ENCODE data around the gene PDE4B.

Gene PDE4B

GRCh38 chr1:65990161-65990560 lies 197.5 kb downstream of the PDE4B start:
- FAIRE-seq (no peak), DNase-seq (ENCODE audit: insufficient read length, low spot score) (no peak)
- no peak for TF ChIP-seq TAF1 (IDR thresholded peaks at IDR 0.05; ENCODE audit: low read depth, low read length)
- TF ChIP-seq POLR2A (IDR thresholded peaks at IDR 0.05; ENCODE audit: low read depth, low read length), result no peak
- no peak for TF ChIP-seq PAX5 (IDR thresholded peaks at IDR 0.05; ENCODE audit: insufficient read depth, low read length, severe bottlenecking)
- TF ChIP-seq POLR2AphosphoS5 (IDR thresholded peaks at IDR 0.05; ENCODE audit: low read depth, low read length), result no peak
- TF ChIP-seq SPI1 (IDR thresholded peaks at IDR 0.05; ENCODE audit: low read depth, low read length), result no peak
- TF ChIP-seq POU2F2 (IDR thresholded peaks at IDR 0.05; ENCODE audit: low read depth, low read length), result no peak

GRCh38 chr1:65991694-65992093 lies 199.0 kb downstream of the PDE4B start:
- no peak for FAIRE-seq
- no peak for DNase-seq (ENCODE audit: insufficient read length, low spot score)
- TF ChIP-seq TAF1 (IDR thresholded peaks at IDR 0.05; ENCODE audit: low read depth, low read length) (no peak), PAX5 (IDR thresholded peaks at IDR 0.05; ENCODE audit: insufficient read depth, low read length, severe bottlenecking) (no peak), POLR2A (IDR thresholded peaks at IDR 0.05; ENCODE audit: low read depth, low read length) (no peak), POLR2AphosphoS5 (IDR thresholded peaks at IDR 0.05; ENCODE audit: low read depth, low read length) (no peak), POU2F2 (IDR thresholded peaks at IDR 0.05; ENCODE audit: low read depth, low read length) (no peak), SPI1 (IDR thresholded peaks at IDR 0.05; ENCODE audit: low read depth, low read length) (no peak)

- TF ChIP-seq POU2F2 (IDR thresholded peaks at IDR 0.05; ENCODE audit: low read depth, low read length) (no peak), PAX5 (IDR thresholded peaks at IDR 0.05; ENCODE audit: insufficient read depth, low read length, severe bottlenecking) (no peak), SPI1 (IDR thresholded peaks at IDR 0.05; ENCODE audit: low read depth, low read length) (no peak), POLR2A (IDR thresholded peaks at IDR 0.05; ENCODE audit: low read depth, low read length) (no peak), POLR2AphosphoS5 (IDR thresholded peaks at IDR 0.05; ENCODE audit: low read depth, low read length) (no peak), TAF1 (IDR thresholded peaks at IDR 0.05; ENCODE audit: low read depth, low read length) (no peak)
Observed at GRCh38 chr1:65992165-65992821, 199.6 kb downstream of the PDE4B start.

GRCh38 chr1:65992831-65993271 lies 200.2 kb downstream of the PDE4B start:
- no peak for FAIRE-seq
- TF ChIP-seq POLR2AphosphoS5 (IDR thresholded peaks at IDR 0.05; ENCODE audit: low read depth, low read length) (no peak), POLR2A (IDR thresholded peaks at IDR 0.05; ENCODE audit: low read depth, low read length) (no peak), SPI1 (IDR thresholded peaks at IDR 0.05; ENCODE audit: low read depth, low read length) (no peak), POU2F2 (IDR thresholded peaks at IDR 0.05; ENCODE audit: low read depth, low read length) (no peak), TAF1 (IDR thresholded peaks at IDR 0.05; ENCODE audit: low read depth, low read length) (no peak), PAX5 (IDR thresholded peaks at IDR 0.05; ENCODE audit: insufficient read depth, low read length, severe bottlenecking) (no peak)
- no peak for DNase-seq (ENCODE audit: insufficient read length, low spot score)

More at GRCh38 chr1:65992165-65992821, 199.6 kb downstream of the PDE4B start:
- FAIRE-seq, result no peak
- DNase-seq (ENCODE audit: insufficient read length, low spot score), result no peak

GRCh38 chr1:65994223-65994622 lies 201.5 kb downstream of the PDE4B start:
- TF ChIP-seq POU2F2 (IDR thresholded peaks at IDR 0.05; ENCODE audit: low read depth, low read length) (no peak), PAX5 (IDR thresholded peaks at IDR 0.05; ENCODE audit: insufficient read depth, low read length, severe bottlenecking) (no peak), POLR2A (IDR thresholded peaks at IDR 0.05; ENCODE audit: low read depth, low read length) (no peak), TAF1 (IDR thresholded peaks at IDR 0.05; ENCODE audit: low read depth, low read length) (no peak)
- DNase-seq (ENCODE audit: insufficient read length, low spot score) (no peak), FAIRE-seq (no peak)

GRCh38 chr1:65995336-65995735 lies 202.6 kb downstream of the PDE4B start:
- DNase-seq (ENCODE audit: insufficient read length, low spot score), result no peak
- no peak for FAIRE-seq
- no peak for TF ChIP-seq POLR2A (IDR thresholded peaks at IDR 0.05; ENCODE audit: low read depth, low read length)
- TF ChIP-seq POU2F2 (IDR thresholded peaks at IDR 0.05; ENCODE audit: low read depth, low read length), result no peak
- TF ChIP-seq PAX5 (IDR thresholded peaks at IDR 0.05; ENCODE audit: insufficient read depth, low read length, severe bottlenecking), result no peak

- DNase-seq (ENCODE audit: insufficient read length, low spot score), result no peak
- TF ChIP-seq SPI1 (IDR thresholded peaks at IDR 0.05; ENCODE audit: low read depth, low read length), result no peak
- no peak for TF ChIP-seq PAX5 (IDR thresholded peaks at IDR 0.05; ENCODE audit: insufficient read depth, low read length, severe bottlenecking)
- no peak for TF ChIP-seq POU2F2 (IDR thresholded peaks at IDR 0.05; ENCODE audit: low read depth, low read length)
- TF ChIP-seq TAF1 (IDR thresholded peaks at IDR 0.05; ENCODE audit: low read depth, low read length), result no peak
- FAIRE-seq, result no peak
Observed at GRCh38 chr1:65995928-65996327, 203.2 kb downstream of the PDE4B start.

GRCh38 chr1:65997693-65998092 lies 205.0 kb downstream of the PDE4B start:
- FAIRE-seq, result no peak
- DNase-seq (ENCODE audit: insufficient read length, low spot score), result no peak
- TF ChIP-seq SPI1 (IDR thresholded peaks at IDR 0.05; ENCODE audit: low read depth, low read length), result no peak
- no peak for TF ChIP-seq TAF1 (IDR thresholded peaks at IDR 0.05; ENCODE audit: low read depth, low read length)
- TF ChIP-seq POU2F2 (IDR thresholded peaks at IDR 0.05; ENCODE audit: low read depth, low read length), result no peak
- no peak for TF ChIP-seq POLR2AphosphoS5 (IDR thresholded peaks at IDR 0.05; ENCODE audit: low read depth, low read length)
- no peak for TF ChIP-seq POLR2A (IDR thresholded peaks at IDR 0.05; ENCODE audit: low read depth, low read length)
- TF ChIP-seq PAX5 (IDR thresholded peaks at IDR 0.05; ENCODE audit: insufficient read depth, low read length, severe bottlenecking), result no peak

GRCh38 chr1:65998763-65999583 lies 206.3 kb downstream of the PDE4B start:
- TF ChIP-seq PAX5 (IDR thresholded peaks at IDR 0.05; ENCODE audit: insufficient read depth, low read length, severe bottlenecking) (no peak), SPI1 (IDR thresholded peaks at IDR 0.05; ENCODE audit: low read depth, low read length) (no peak), POLR2AphosphoS5 (IDR thresholded peaks at IDR 0.05; ENCODE audit: low read depth, low read length) (no peak), TAF1 (IDR thresholded peaks at IDR 0.05; ENCODE audit: low read depth, low read length) (no peak), POLR2A (IDR thresholded peaks at IDR 0.05; ENCODE audit: low read depth, low read length) (no peak), POU2F2 (IDR thresholded peaks at IDR 0.05; ENCODE audit: low read depth, low read length) (no peak)
- no peak for FAIRE-seq

More at GRCh38 chr1:65998763-65999583, 206.3 kb downstream of the PDE4B start:
- no peak for DNase-seq (ENCODE audit: insufficient read length, low spot score)
